Measurements from ENCODE around the gene DDX27.

The DDX27 gene

DNA sequence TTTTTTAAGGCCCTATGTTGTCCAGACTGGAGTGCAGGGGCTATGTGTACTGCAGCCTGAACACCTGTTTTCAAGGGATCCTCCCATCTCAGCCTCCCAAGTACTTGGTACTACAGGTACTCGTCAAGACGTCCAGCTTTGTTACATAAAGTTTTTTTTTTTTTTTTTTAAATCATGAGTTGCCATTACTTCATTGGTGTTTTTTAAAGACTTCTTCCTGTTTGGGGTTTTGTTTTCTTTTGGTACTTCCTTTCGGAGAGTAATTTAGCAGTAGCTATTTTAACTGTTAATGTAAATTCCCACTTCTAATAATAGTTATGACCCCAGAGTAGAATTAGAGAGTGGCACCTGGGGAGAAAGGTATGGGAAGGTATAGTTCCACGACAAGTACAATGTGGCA lies 48.1 kb downstream of the DDX27 start:
- TF ChIP-seq, protein P1, sequence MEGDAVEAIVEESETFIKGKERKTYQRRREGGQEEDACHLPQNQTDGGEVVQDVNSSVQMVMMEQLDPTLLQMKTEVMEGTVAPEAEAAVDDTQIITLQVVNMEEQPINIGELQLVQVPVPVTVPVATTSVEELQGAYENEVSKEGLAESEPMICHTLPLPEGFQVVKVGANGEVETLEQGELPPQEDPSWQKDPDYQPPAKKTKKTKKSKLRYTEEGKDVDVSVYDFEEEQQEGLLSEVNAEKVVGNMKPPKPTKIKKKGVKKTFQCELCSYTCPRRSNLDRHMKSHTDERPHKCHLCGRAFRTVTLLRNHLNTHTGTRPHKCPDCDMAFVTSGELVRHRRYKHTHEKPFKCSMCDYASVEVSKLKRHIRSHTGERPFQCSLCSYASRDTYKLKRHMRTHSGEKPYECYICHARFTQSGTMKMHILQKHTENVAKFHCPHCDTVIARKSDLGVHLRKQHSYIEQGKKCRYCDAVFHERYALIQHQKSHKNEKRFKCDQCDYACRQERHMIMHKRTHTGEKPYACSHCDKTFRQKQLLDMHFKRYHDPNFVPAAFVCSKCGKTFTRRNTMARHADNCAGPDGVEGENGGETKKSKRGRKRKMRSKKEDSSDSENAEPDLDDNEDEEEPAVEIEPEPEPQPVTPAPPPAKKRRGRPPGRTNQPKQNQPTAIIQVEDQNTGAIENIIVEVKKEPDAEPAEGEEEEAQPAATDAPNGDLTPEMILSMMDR (IDR thresholded peaks at IDR 0.05; ENCODE audit: low read depth, low read length) = no peak
- no peak for DNase-seq (ENCODE audit: extremely low read depth, low read depth)

DNA sequence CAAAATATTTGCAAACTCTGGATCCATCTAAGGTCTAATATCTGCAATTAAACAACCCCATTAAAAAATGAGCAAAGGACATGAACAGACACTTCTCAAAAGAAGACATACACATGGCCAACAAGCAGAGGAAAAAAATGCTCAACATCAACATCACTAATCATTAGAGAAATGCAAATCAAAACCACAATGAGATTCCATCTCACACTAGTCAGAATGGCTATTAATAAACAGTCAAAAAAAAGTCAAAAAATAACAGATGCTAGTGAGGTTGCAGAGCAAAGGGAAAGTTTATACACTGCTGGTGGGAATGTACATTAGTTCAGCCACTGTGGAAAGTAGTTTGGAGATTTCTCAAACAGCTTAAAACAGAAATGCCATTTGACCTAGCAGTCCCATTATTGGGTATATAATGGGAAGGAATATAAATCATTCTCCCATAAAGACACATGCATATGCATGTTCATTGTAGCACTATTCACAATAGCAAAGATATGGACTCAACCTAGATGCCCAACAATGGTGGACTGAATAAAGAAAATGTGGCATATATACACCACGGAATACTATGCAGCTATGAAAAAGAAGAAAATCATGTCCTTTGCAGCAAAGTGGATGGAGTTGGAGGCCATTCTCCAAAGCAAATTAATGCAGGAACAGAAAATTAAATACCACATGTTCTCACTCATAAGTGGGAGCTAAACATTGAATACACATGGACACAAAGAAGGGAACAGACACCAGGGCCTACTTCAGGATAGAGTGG lies 49.6 kb downstream of the DDX27 start:
- TF ChIP-seq, protein P1 (IDR thresholded peaks at IDR 0.05; ENCODE audit: low read depth, low read length) = no peak

DNA sequence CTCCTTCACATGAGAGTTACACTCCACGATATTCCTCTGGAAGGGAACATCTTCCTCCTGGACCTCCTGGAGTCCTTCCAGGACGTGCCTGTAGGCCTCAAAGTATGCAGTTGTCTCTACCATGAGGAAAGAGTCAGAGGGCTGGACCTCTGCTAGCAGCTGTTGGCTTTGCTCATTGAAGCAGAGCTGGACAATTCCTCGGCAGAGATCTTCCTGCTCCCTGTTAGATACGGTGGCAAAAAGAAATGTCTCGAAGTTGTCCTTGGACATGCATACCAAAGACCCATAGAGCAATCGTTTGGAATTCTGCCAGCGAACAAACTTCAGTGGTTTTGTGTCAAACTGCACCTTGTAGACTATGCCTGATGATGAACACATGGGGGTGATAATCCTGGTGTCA lies 51.0 kb downstream of the DDX27 start:
- TF ChIP-seq, protein P1 (IDR thresholded peaks at IDR 0.05; ENCODE audit: low read depth, low read length) = no peak
- DNase-seq (ENCODE audit: extremely low read depth, low read depth) = no peak

More for the DNA sequence above, 49.6 kb downstream of the DDX27 start:
- no peak for DNase-seq (ENCODE audit: extremely low read depth, low read depth)

DNA sequence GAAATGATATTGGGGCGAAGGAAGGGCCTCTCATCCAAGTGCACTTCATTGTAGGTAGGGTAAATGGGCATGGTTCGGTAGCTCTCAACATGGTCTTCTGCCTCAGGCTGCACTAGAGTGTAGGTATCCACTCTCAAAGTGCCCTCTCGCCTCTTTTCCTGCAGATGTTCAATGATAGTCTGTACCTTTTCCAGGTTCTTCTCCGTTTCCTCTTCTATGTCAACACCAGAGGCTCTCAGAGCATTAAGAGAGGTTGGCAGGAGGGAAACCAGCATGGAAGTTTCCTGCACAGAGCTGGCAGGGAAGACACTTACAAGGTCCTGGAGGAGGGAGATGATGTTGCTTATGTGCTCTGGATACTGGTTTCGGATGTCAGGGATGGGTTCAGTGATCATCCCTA lies 51.5 kb downstream of the DDX27 start:
- DNase-seq (ENCODE audit: extremely low read depth, low read depth) = no peak
- TF ChIP-seq, protein P1 (IDR thresholded peaks at IDR 0.05; ENCODE audit: low read depth, low read length) = no peak

DNA sequence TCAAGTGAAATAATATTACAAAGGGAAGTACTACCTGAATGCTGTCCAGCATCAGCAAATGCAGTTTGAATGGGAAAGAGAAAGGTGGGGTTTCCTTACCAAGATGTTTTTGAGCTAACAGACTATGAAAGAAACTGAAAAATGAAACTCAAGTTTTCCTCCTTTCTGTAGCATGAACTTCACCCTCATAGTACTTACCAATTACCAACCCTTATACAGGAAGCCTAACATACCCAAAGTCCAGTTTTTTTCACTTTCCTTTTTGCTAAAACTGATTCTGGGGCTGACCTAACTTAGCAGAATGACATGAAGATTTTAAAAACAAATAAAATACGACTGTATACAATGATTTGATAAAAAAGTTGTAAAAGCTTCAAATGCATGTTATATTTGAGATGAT lies 53.4 kb downstream of the DDX27 start:
- DNase-seq (ENCODE audit: extremely low read depth, low read depth) = no peak

DNA sequence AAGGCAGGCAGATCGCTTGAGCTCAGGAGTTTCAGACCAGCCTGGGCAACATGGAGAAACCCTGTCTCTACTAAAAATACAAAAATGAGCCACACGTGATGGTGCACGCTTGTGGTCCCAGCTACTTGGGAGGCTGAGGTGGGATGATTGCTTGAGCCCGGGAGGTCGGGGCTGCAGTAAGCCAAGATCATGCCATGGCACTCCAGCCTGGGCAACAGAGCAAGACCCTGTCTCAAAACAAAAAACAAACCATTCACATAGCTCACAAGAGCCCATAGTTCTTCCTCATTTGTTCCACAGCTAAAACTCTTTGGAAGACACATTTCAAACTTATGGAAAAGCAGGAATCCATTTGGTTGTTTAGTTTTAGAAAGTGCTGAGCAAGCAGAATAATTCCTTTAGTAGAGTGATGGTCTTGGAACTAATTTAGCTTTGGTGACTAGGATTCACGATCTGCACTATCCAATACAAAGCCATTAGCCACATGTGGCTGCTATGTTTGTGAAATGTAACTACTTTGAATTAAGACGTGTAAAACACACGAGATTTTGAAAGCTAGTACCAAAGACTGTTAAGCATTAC lies 54.6 kb downstream of the DDX27 start:
- TF ChIP-seq, protein P1 (IDR thresholded peaks at IDR 0.05; ENCODE audit: low read depth, low read length) = no peak
- no peak for DNase-seq (ENCODE audit: extremely low read depth, low read depth)

More for the DNA sequence above, 53.4 kb downstream of the DDX27 start:
- TF ChIP-seq, protein P1 (IDR thresholded peaks at IDR 0.05; ENCODE audit: low read depth, low read length) = no peak

DNA sequence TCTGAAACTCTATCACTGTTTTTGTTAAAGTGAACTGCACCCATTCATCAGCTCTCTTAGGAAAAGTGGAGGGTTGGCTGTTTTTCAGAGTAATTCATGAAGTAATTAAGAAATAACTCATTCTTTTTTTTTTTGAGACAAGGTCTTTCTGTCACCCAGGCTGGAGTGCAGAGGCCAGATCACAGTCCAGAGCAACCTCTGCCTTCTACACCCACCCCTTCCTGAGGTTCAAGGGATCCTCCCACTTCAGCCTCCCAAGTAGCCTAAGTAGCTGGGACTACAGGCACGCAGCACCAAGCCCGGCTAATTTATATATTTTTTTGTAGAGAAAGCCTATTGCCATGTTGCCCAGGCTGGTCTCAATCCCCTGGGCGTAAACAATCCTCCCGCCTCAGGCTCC lies 56.0 kb downstream of the DDX27 start:
- no peak for DNase-seq (ENCODE audit: extremely low read depth, low read depth)
- TF ChIP-seq, protein P1 (IDR thresholded peaks at IDR 0.05; ENCODE audit: low read depth, low read length) = no peak
